Liver (tissue), 9 donors: Measurements from ENCODE around the gene BAG3. TPM values are rescaled to one million over a fixed set of nuclear protein-coding genes. Genes with fewer than 3 reads are reported as not detected.

Experiments
- DNase-seq: peaks from one replicate; pipeline ENCODE4 v3.0.0-alpha.2; 2017; ENCODE audit warnings: low spot score
- H3K27ac ChIP-seq, 2 donors: one replicate each; pipeline ENCODE4 v1.7.0; 2013; ENCODE audit warnings: inconsistent platforms in 2 of 2, low read length in 2 of 2, control low read depth in 1 of 2, low read depth in 1 of 2, mild to moderate bottlenecking in 1 of 2
- H3K27me3 ChIP-seq, 4 donors: one replicate each; pipeline versions ENCODE4 v1.6.1 to v1.7.0; 2013; ENCODE audit warnings: low read length in 3 of 4, inconsistent platforms in 1 of 4, mild to moderate bottlenecking in 1 of 4, moderate library complexity in 1 of 4; ENCODE audit not compliant: control insufficient read depth in 4 of 4, insufficient read depth in 4 of 4
- H3K36me3 ChIP-seq, 4 donors: one replicate each; pipeline versions ENCODE4 v1.6.1 to v1.7.0; 2013; ENCODE audit warnings: low read length in 3 of 4, mild to moderate bottlenecking in 3 of 4, low read depth in 1 of 4, moderate library complexity in 1 of 4; ENCODE audit not compliant: control insufficient read depth in 4 of 4, insufficient read depth in 3 of 4
- H3K4me1 ChIP-seq, 4 donors: one replicate each; pipeline versions ENCODE4 v1.6.1 to v1.7.0; 2013; ENCODE audit warnings: low read length in 3 of 4, mild to moderate bottlenecking in 3 of 4, moderate library complexity in 1 of 4; ENCODE audit not compliant: control insufficient read depth in 4 of 4, insufficient read depth in 4 of 4
- H3K4me3 ChIP-seq, 3 donors: one replicate each; pipeline versions ENCODE4 v1.6.1 to v1.7.0; 2013; ENCODE audit warnings: low read length in 3 of 3, control low read depth in 1 of 3, low read depth in 1 of 3, mild to moderate bottlenecking in 1 of 3
- H3K9ac ChIP-seq, 2 donors: one replicate each; pipeline ENCODE4 v1.7.0; 2013; ENCODE audit warnings: low read length in 2 of 2, mild to moderate bottlenecking in 2 of 2, moderate library complexity in 2 of 2, control low read depth in 1 of 2, low read depth in 1 of 2
- H3K9me3 ChIP-seq, 4 donors: one replicate each; pipeline versions ENCODE4 v1.6.1 to v1.7.0; 2013; ENCODE audit warnings: low read length in 3 of 4; ENCODE audit not compliant: control insufficient read depth in 4 of 4
- ATF3 ChIP-seq: IDR thresholded peaks from 2 replicates; pipeline ENCODE4 v1.6.1; 2016; ENCODE audit warnings: antibody characterized with exemption
- EGR1 ChIP-seq, 2 donors: IDR thresholded peaks; 2 replicates each; pipeline ENCODE4 v1.6.1; 2016 to 2018; ENCODE audit warnings: antibody characterized with exemption in 2 of 2, low read depth in 2 of 2
- FOXA1 ChIP-seq: IDR thresholded peaks from 2 replicates; pipeline ENCODE4 v1.6.1; 2016; ENCODE audit warnings: antibody characterized with exemption
- FOXA2 ChIP-seq: IDR thresholded peaks from 2 replicates; pipeline ENCODE4 v1.6.1; 2016; ENCODE audit warnings: antibody characterized with exemption
- GABPA ChIP-seq, 2 donors: IDR thresholded peaks in 1 of 2; conservative IDR thresholded peaks in 1 of 2; 2 replicates each; pipeline ENCODE4 v1.6.1; 2016; ENCODE audit warnings: antibody characterized with exemption in 2 of 2, mild to moderate bottlenecking in 1 of 2, moderate library complexity in 1 of 2
- HNF4A ChIP-seq, 2 donors: conservative IDR thresholded peaks; 2 replicates each; pipeline ENCODE4 v1.6.1; 2016; ENCODE audit warnings: antibody characterized with exemption in 2 of 2, mild to moderate bottlenecking in 2 of 2
- HNF4G ChIP-seq: IDR thresholded peaks from 2 replicates; pipeline ENCODE4 v1.6.1; 2016; ENCODE audit warnings: antibody characterized with exemption
- JUND ChIP-seq, 2 donors: IDR thresholded peaks; 2 replicates each; pipeline ENCODE4 v1.6.1; 2016; ENCODE audit warnings: antibody characterized with exemption in 2 of 2
- NR2F2 ChIP-seq: IDR thresholded peaks from 2 replicates; pipeline ENCODE4 v1.6.1; 2016; ENCODE audit warnings: antibody characterized with exemption
- RAD21 ChIP-seq, 2 donors: IDR thresholded peaks; 2 replicates each; pipeline ENCODE4 v1.6.1; 2016; ENCODE audit warnings: antibody characterized with exemption in 2 of 2, mild to moderate bottlenecking in 2 of 2
- REST ChIP-seq: IDR thresholded peaks from 2 replicates; pipeline ENCODE4 v1.6.1; 2016; ENCODE audit warnings: antibody characterized with exemption, mild to moderate bottlenecking
- RXRA ChIP-seq, 2 donors: IDR thresholded peaks; 2 replicates each; pipeline ENCODE4 v1.6.1; 2017 to 2018; ENCODE audit warnings: antibody characterized with exemption in 2 of 2, mild to moderate bottlenecking in 1 of 2
- SP1 ChIP-seq: IDR thresholded peaks from 2 replicates; pipeline ENCODE4 v1.6.1; 2018; ENCODE audit warnings: antibody characterized with exemption, mild to moderate bottlenecking
- TAF1 ChIP-seq: conservative IDR thresholded peaks from 2 replicates; pipeline ENCODE4 v1.6.1; 2016; ENCODE audit warnings: antibody characterized with exemption, mild to moderate bottlenecking
- YY1 ChIP-seq: IDR thresholded peaks from 2 replicates; pipeline ENCODE4 v1.6.1; 2016; ENCODE audit warnings: antibody characterized with exemption, mild to moderate bottlenecking
- WGBS: extraction: QIAGEN DNeasy Blood & Tissue Kit; methylation state at CpG from one replicate; pipeline ENCODE4 v1.1.7; 2013; 5-methylcytosine and 5-hydroxymethylcytosine counted together
- polyA plus RNA-seq, 2 donors: library from polyadenylated mRNA; stranded (reverse) in 1 of 2; unstranded in 1 of 2; fragments of 200-250 nt in 1 of 2; fragments of >200 nt in 1 of 2; fragmentation: Nextera tagmentation in 1 of 2; extraction: Ambion mirVana in 1 of 2; gene quantifications; one replicate each; pipeline versions ENCODE4 v1.2.1 to v1.2.3, GENCODE V29; 2013 to 2015
- total RNA-seq, 2 donors: library from RNA; depleted of rRNA; stranded (reverse); fragments of >200 nt; gene quantifications; one replicate each; pipeline ENCODE4 v1.2.3, GENCODE V29; 2014
- TF ChIP-seq, protein P1 (sequence below): IDR thresholded peaks from 2 replicates; pipeline ENCODE4 v1.6.1; 2016; ENCODE audit warnings: antibody characterized with exemption
- TF ChIP-seq, protein P2 (sequence below): IDR thresholded peaks from 2 replicates; pipeline ENCODE4 v1.6.1; 2016; ENCODE audit warnings: antibody characterized with exemption
- TF ChIP-seq, protein P3 (sequence below): fragments of 150-350 bp; IDR thresholded peaks from 2 replicates; pipeline ENCODE4 v1.5.1; 2017; ENCODE audit warnings: improper control_type of control experiment, low read depth, low read length; ENCODE audit not compliant: missing input control
- donor health status: healthy.
- donor health status: healthy.
- donor health status: healthy.
- donor health status: healthy.
- donor health status: healthy.

Gene BAG3
- total and polyA plus RNA-seq, 4 donors: 2.2 to 15.1 (median 6.3) TPM

DNA sequence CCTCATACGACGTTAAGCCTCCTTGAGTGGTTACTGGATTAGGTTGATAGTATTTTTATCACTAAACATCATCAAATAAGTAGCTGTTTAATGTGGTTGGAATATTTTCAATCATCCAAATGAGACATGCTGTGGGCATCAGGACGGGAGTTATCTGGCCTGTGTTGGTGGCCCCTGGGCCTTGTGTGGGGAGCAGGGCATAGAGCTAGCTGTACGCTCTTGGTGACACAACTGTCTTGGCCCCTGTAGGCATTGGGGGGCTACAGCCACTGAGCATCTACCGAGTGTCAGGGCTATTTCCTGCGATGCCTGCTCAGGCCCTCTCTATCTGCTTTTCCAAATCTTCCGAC lies 28.3 kb downstream of the BAG3 start:
- H3K9me3 ChIP-seq: no peaks in the 10 kb centered on the region
- H3K27ac ChIP-seq: no peak overlapping the region
- no peak for DNase-seq

DNA sequence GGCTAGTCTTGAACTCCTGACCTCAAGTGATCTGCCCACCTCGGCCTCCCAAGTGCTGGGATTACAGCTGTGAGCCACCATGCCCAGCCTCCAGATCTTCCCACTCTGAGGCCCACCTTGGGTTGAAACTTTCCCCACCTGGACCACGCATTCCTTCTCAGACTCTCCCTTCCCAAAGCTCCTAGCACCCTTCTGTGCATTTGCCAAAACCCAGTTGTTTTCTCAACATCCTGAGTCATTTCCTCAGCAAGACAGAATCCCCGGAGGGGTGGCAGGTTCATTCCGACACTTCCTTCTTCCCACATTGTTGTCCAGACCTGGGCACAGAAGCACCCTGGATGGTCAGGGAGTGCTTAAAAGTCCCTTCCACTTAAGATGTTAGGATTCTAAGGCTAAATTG lies 28.9 kb downstream of the BAG3 start:
- no peak for DNase-seq
- H3K27ac ChIP-seq: no peak overlapping the region
- TF ChIP-seq FOXA1: no peak
- TF ChIP-seq RXRA (IDR thresholded peaks at IDR 0.05): no peak
- no peaks in the 10 kb centered on the region for H3K4me1 ChIP-seq
- no peaks in the 10 kb centered on the region for H3K9me3 ChIP-seq
- 81% methylated on average over 4 of the region's 4 CpGs for WGBS
- no peak overlapping the region for H3K9ac ChIP-seq
- H3K36me3 ChIP-seq: peaks cover 5 to 22% (median 15%) of the 10 kb centered on the region in 4 donors
- no peaks in the 10 kb centered on the region for H3K27me3 ChIP-seq
- no peak overlapping the region for H3K4me3 ChIP-seq

More for the DNA sequence above, 28.3 kb downstream of the BAG3 start:
- Histone ChIP-seq H3K36me3 (peaks cover 5 to 23% (median 15%) of the 10 kb centered on the region in 4 donors), H3K27me3 (no peaks in the 10 kb centered on the region), H3K9ac (no peak overlapping the region), H3K4me3 (no peak overlapping the region), H3K4me1 (no peaks in the 10 kb centered on the region)
- 96% methylated on average over 7 of the region's 7 CpGs for WGBS
- no peak for TF ChIP-seq FOXA1
- no peak for TF ChIP-seq TAF1
- TF ChIP-seq SP1: no peak

DNA sequence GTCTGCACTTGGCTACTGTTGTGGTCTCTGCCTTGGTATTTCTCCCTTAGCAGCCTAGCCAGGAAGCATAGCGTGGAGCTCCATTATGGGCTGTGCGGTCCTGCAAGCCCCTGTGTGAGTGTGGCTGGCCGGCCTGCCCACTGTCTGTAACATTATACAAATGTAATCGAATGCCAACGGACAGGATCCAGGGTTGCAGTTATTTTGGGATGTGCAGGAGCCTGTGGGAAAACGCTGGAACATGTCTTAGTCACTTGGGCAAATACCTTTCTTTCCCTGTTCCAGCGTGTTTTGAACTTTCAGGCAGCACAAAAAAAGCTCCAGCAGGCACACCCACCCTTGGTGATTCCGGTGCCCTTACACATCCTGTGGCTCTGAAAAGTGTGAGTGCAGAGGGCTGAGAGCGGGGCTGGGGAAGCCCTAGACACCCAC lies 29.5 kb downstream of the BAG3 start:
- Histone ChIP-seq H3K27me3 (no peaks in the 10 kb centered on the region), H3K9ac (no peak overlapping the region), H3K9me3 (no peaks in the 10 kb centered on the region), H3K36me3 (peaks cover 5 to 18% (median 15%) of the 10 kb centered on the region in 4 donors), H3K27ac (no peak overlapping the region), H3K4me1 (no peaks in the 10 kb centered on the region), H3K4me3 (no peak overlapping the region)
- no peak for DNase-seq
- 79% methylated on average over 9 of the region's 9 CpGs for WGBS
- TF ChIP-seq JUND (IDR thresholded peaks at IDR 0.05) (no peak), ATF3 (no peak), YY1 (no peak), RAD21 (IDR thresholded peaks at IDR 0.05) (no peak), SP1 (no peak), HNF4G (no peak), GABPA (IDR thresholded peaks at IDR 0.05 in 1 of 2, conservative IDR thresholded peaks at IDR 0.05 in 1 of 2) (no peak), NR2F2 (no peak), EGR1 (IDR thresholded peaks at IDR 0.05; ENCODE audit: low read depth in 2 of 2) (no peak), HNF4A (conservative IDR thresholded peaks at IDR 0.05) (no peak), FOXA1 (no peak), FOXA2 (no peak), REST (no peak), RXRA (IDR thresholded peaks at IDR 0.05) (no peak), TAF1 (no peak)
- TF ChIP-seq, protein P1, sequence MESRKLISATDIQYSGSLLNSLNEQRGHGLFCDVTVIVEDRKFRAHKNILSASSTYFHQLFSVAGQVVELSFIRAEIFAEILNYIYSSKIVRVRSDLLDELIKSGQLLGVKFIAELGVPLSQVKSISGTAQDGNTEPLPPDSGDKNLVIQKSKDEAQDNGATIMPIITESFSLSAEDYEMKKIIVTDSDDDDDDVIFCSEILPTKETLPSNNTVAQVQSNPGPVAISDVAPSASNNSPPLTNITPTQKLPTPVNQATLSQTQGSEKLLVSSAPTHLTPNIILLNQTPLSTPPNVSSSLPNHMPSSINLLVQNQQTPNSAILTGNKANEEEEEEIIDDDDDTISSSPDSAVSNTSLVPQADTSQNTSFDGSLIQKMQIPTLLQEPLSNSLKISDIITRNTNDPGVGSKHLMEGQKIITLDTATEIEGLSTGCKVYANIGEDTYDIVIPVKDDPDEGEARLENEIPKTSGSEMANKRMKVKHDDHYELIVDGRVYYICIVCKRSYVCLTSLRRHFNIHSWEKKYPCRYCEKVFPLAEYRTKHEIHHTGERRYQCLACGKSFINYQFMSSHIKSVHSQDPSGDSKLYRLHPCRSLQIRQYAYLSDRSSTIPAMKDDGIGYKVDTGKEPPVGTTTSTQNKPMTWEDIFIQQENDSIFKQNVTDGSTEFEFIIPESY: no peak
- TF ChIP-seq, protein P2, sequence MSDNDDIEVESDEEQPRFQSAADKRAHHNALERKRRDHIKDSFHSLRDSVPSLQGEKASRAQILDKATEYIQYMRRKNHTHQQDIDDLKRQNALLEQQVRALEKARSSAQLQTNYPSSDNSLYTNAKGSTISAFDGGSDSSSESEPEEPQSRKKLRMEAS: no peak
- TF ChIP-seq, protein P3, sequence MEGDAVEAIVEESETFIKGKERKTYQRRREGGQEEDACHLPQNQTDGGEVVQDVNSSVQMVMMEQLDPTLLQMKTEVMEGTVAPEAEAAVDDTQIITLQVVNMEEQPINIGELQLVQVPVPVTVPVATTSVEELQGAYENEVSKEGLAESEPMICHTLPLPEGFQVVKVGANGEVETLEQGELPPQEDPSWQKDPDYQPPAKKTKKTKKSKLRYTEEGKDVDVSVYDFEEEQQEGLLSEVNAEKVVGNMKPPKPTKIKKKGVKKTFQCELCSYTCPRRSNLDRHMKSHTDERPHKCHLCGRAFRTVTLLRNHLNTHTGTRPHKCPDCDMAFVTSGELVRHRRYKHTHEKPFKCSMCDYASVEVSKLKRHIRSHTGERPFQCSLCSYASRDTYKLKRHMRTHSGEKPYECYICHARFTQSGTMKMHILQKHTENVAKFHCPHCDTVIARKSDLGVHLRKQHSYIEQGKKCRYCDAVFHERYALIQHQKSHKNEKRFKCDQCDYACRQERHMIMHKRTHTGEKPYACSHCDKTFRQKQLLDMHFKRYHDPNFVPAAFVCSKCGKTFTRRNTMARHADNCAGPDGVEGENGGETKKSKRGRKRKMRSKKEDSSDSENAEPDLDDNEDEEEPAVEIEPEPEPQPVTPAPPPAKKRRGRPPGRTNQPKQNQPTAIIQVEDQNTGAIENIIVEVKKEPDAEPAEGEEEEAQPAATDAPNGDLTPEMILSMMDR: no peak
